Measurements from ENCODE around the gene TNK1. TPM values are rescaled to one million over a fixed set of nuclear protein-coding genes. Genes with fewer than 3 reads are reported as not detected.
"Not testable (repeated sequence)": the region's sequence is repeated elsewhere in the genome, so short reads cannot be mapped to it uniquely, and the experiment has no call there.

The TNK1 gene
- polyA plus RNA-seq (ENCODE audit: insufficient read length in 10 of 10), result 1 to 10 TPM in 2 of 10 donors, under 1 TPM in 7, not detected in 1; 0.22 to 1.4 (median 0.69) TPM
- long read RNA-seq, donor 1, result 0 reads
- long read RNA-seq, donor 2, partial matches to known transcripts, result 6 of 6 reads
- long read RNA-seq, donor 2, other reads (novel, unspliced or antisense), result 0 of 6 reads
- long read RNA-seq, donor 3, result 0 reads
- long read RNA-seq, donor 4, result 0 reads
- long read RNA-seq, donor 5, partial matches to known transcripts, result 48 of 187 reads
- long read RNA-seq, donor 5, other reads (novel, unspliced or antisense), result 139 of 187 reads
- long read RNA-seq, donor 6, partial matches to known transcripts, result 25 of 25 reads
- long read RNA-seq, donor 6, other reads (novel, unspliced or antisense), result 0 of 25 reads
- long read RNA-seq, donor 7, partial matches to known transcripts, result 34 of 104 reads
- long read RNA-seq, donor 7, other reads (novel, unspliced or antisense), result 70 of 104 reads
- long read RNA-seq, donor 8, result 0 reads
- long read RNA-seq, donor 9, result 0 reads

- DNase-seq, result no peak
These were observed at the start of gene TNK1 for GRCh38 chr17:7380855-7381683. TSS of gene TNK1 (plus strand) at chr17:7381089. CDS start at chr17:7382927, 1,838 bp downstream.

GRCh38 chr17:7332111-7332510, 48.8 kb upstream of the TNK1 start:
- DNase-seq, result no peak

GRCh38 chr17:7332600-7333069, 48.3 kb upstream of the TNK1 start:
- DNase-seq, result not testable (repeated sequence)

GRCh38 chr17:7334938-7335538, 45.9 kb upstream of the TNK1 start:
- DNase-seq, result no peak

DNA sequence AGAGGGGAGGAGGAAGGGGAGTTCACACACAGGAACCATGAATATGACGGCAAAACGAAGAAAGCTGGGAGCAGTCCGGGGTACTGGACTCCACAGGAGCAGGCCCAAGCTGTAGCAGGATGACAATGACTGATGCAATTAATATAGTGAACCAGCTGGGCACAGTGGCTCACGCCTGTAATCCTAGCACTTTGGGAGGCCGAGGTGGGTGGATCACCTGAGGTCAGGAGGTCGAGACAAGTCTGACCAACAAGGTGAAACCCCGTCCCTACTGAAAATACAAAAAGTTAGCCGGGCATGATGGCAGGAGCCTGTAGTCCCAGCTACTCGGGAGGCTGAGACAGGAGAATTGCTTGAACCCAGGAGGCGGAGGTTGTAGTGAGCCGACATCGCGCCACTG, 45.1 kb upstream of the TNK1 start:
- DNase-seq, result not testable (repeated sequence)

DNA sequence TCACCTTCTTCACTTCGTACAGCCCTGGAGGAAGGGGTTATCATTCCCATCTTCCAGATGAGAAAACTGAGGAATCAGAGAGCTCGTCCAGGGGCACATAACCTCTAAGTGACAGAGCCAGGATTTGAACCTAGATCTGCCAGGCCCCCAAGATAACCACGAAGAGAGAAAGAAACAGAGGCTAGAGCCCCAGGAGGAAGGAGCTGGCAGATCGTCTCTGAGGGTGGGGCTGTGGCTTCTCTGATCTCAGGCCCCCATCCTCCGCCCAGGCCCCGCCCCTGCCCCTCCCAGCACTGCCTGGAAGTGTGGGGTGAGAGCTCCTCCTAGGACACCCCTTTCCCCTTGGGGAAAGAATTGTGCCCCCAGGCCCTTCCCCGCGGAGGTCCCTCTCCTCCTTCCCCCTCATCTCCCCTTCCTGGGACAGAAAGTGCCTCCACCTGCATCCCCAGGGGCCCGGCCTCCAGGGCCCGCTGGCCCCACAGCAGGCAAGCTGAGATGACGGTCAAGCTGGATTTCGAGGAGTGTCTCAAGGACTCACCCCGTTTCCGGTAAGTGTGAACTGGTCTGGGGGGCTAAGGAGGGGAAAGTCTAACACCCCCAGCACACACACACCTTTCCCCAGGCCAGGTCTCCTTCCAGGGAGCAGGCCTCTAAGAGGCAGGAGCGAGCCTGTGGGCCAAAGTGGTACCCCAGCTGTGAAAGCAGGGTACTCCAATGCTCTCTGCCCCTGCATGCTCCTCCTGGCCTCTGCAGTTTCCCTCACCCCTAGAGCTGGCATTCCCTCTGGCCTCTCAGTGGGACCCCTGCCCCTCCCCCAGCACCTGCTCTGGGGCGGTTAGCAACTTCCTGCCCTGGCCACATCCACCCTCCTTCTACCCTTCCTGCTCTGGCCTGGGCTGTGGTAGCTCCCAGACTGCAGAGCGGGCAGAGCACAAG, 44.4 kb upstream of the TNK1 start, which contains the start of gene ACAP1:
Gene ACAP1 (plus strand): TSS at position 290 of the 936 bp plus-strand sequence. CDS start 206 bp downstream, at position 496.
- DNase-seq, result no peak

DNA sequence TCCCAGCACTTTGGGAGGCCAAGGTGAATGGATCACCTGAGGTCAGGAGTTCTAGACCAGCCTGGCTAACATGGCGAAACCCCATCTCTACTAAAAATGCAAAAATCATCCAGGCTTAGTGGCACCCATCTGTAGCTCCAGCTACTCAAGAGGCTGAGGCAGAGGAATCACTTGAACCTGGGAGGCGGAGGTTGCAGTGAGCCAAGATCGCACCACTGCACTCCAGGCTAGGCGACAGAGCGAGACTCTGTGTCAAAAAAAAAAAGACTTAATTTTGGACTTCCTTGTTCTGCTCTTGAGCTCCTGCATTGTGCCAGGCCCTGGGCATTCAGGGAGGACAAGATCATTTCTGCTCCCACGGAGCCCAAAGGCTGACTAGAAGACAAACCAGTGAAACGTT, 43.3 kb upstream of the TNK1 start:
- DNase-seq, result not testable (repeated sequence)

GRCh38 chr17:7340179-7340578, 40.7 kb upstream of the TNK1 start:
- no peak for DNase-seq

DNA sequence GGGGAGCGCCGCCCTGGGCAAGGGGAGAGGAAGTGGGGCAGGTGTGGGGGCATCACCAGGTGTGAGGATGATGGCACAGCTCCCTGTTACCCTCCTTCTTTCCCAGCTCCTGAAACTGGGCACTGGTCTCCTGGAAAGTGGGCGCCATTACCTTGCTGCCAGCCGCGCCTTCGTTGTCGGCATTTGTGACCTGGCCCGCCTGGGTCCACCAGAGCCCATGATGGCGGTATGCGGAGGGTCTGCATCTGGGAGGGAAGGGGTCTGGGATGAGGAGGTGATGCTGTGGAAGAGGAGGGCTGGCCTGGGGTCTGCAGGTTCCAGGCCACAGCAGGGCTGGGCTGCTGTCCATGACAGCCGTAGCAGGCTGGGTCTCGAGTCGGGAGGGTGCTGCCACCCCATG, 39.0 kb upstream of the TNK1 start:
- DNase-seq, result no peak

DNA sequence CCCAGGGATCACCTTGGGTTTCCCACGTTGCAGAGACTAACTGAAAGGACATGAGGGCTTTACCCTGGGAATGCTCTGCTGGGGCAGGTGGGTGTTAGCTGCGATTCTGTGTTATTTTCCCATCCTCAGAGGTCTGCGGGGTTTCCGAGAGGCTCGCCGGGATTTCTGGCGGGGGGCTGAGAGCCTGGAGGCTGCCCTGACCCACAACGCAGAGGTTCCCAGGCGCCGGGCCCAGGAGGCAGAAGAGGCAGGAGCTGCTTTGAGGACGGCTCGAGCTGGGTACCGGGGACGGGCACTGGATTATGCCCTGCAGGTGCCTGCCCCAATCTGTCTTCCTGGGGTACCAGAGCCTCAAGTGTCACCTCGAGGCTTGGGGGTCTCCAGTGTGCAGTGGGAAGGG, 37.6 kb upstream of the TNK1 start:
- DNase-seq, result no peak

DNA sequence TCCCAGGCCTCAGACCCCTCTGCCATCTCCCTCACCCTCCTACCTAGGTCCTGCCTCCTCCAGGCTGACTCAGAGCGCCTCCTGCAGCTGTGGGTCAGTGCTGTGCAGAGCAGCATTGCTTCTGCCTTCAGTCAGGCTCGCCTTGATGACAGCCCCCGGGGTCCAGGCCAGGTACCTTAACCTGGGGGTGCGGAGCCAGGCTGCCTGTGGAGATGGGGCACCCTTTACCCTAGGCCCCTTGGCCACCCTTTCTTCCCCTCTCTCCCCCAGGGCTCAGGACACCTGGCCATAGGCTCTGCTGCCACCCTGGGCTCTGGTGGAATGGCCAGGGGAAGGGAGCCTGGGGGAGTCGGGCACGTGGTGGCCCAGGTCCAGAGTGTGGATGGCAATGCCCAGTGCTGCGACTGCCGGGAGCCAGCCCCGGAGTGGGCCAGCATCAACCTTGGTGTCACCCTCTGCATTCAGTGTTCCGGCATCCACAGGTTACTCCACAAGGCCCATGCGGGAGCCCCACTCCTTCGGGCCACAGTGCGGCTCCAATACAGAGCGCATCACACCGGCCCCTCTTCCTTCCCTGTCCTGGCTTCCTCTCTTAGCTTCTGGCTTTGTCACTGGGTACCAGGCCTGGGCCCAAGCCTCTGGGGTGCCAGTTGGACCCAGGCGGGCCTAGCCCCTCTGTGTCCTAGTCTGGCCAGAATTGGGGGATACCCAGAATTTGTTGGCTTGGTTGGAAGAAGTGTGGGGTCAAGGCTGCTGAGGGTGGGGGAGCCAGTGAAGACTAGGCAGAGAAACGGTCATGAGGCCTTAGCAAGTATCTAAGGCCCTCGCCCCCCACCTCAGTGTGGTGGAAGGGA, 33.9 kb upstream of the TNK1 start:
- DNase-seq, result peak in 1 of 3 donors; percentile 36

- peak in 1 of 3 donors; percentile 33 for DNase-seq
These were observed 33.0 kb upstream of the TNK1 start for GRCh38 chr17:7347630-7348477.

- peak in 1 of 3 donors; percentile 42 for DNase-seq
These were observed 32.2 kb upstream of the TNK1 start for GRCh38 chr17:7348478-7349242.

DNA sequence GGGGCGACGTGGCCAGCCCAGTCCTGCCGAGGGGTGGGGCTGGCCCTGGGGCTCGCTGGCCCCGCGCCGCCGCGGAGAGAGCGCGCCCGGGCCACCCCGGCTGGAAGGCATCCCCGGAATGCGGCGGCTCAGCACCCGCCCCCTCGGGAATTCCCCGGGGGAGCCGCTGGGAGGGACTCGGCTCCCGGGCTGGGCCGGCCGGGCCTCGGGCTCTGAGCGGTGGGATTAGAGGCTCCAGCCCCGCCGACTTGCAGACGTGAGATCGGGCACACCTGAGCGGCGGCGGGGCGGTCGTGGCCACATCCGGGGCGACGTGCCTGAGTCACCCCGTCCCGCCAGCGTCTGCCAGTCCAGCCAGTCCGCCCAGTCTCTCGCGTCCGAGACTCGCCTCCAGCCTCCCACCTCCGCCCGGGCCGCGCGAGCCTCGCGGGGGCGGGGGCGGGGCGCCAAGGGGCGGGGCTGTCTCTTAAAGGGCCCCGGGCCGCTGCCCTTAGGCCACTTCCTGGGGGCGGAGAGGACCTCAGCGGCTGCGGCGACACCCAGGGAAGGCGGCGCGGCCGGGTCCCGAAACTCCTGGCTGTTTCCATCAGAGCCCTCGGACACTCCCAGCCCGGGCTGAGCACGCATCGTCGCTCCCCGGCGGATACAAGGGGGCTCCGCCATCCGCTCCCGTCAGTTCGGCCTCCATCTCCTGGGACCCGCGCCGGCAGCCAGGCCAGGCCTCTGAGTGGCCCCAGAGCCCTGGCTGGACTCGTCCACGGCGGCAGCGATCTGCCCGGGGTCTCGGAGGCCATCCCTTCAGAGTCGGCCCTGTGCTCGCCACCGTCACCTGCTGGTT, 29.0 kb upstream of the TNK1 start, which contains the start of gene KCTD11:
Gene KCTD11 (plus strand): TSS at position 498 of the 838 bp plus-strand sequence.
- DNase-seq, result peak; percentile 84 to 94 (median 93)

DNA sequence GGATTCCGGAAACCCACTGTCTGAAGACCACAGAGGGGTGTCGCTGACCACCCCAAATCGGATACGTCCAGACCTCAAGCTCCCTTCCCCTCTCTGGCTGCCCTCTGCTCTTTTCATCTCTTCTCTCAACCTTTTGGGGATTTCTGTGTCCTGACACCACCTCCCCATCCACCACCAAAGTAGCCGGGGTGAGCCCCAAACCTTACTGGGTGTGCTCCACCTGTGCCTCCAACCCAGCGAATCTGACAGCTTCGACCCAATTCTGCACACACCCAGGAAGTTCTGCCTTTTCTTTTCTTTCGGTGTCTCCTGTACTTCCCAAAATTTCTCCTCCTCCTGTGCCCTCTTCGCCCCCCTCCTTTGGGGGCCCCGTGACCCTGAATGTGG, 28.4 kb upstream of the TNK1 start:
- DNase-seq, result no peak

GRCh38 chr17:7352910-7353635, 27.8 kb upstream of the TNK1 start:
- DNase-seq, result peak in 1 of 3 donors; percentile 16
